ENCODE results near the gene NCOA6.

DNA sequence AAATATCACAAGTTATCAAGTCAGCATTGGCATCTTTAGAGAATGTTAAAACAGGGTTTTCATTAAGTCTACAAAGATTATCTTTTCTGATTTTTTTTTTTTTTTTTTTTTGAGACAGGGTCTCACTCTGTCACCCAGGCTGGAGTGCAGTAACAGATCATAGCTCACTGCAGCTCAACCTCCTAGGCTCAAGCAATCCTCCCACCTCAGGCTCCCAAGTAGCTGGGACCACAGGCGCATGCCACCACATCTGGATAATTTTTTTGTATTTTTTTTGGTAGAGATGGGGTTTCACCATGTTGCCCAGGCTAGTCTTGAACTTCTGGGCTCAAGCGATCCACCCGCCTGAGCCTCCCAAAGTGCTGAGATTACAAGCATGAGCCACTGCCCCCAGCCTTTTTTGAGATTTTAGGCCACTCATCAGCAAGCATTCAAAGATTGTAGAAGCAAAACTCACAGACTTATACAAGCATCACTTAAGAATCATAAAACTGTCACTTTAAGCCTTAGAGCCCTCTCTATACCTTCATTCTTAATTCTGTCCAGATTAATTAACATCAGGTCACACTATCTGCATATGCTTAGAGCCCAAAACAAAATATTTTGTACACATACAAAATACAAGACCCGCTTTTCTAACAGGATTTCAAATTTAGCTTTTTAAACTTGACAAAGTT is 32.6 kb downstream of the NCOA6 start:
- no peak for TF ChIP-seq RAD21 (IDR thresholded peaks at IDR 0.05; ENCODE audit: low read length)
- TF ChIP-seq SMC3 (IDR thresholded peaks at IDR 0.05; ENCODE audit: low read depth, low read length): no peak
